HL-60 (cell line): ENCODE measurements around the gene ALKBH8.
"Not testable (repeated sequence)": the region's sequence is repeated elsewhere in the genome, so short reads cannot be mapped to it uniquely, and the experiment has no call there.

Source experiments
- DNase-seq, 2 experiments: peaks; one replicate each; pipeline ENCODE4 v3.0.0-alpha.2; 2010 to 2020; ENCODE audit warnings: low read depth in 1 of 2, low spot score in 1 of 2
- H3K27ac ChIP-seq: fragments of 250-450 bp; sonication (Bioruptor Pico); replicated peaks from 2 replicates; pipeline ENCODE4 v1.5.1; 2020; ENCODE audit warnings: mild to moderate bottlenecking, moderate library complexity
- H3K27me3 ChIP-seq: fragments of 250-450 bp; sonication (Bioruptor Pico); 2 replicates; pipeline ENCODE4 v1.5.1; 2021; ENCODE audit warnings: mild to moderate bottlenecking, moderate library complexity; ENCODE audit not compliant: insufficient read depth, poor library complexity, severe bottlenecking
- H3K4me3 ChIP-seq: replicated peaks from 2 replicates; pipeline ENCODE4 v1.5.1; 2011; ENCODE audit warnings: mild to moderate bottlenecking, control low read depth, low read length; ENCODE audit not compliant: insufficient read depth
- CTCF ChIP-seq: IDR thresholded peaks from one replicate; pipeline ENCODE4 v1.5.1; 2011; ENCODE audit warnings: low read length, control low read depth, inconsistent platforms; ENCODE audit not compliant: insufficient read depth
- GABPA ChIP-seq: IDR thresholded peaks from 2 replicates; pipeline ENCODE4 v1.6.1; 2012; ENCODE audit warnings: low read depth
- POLR2AphosphoS5 ChIP-seq: IDR thresholded peaks from 2 replicates; pipeline ENCODE4 v1.6.1; 2012; ENCODE audit warnings: low read depth
- REST ChIP-seq: IDR thresholded peaks from 2 replicates; pipeline ENCODE4 v1.6.1; 2012; ENCODE audit warnings: low read depth; ENCODE audit not compliant: insufficient replicate concordance
- SPI1 ChIP-seq: IDR thresholded peaks from 2 replicates; pipeline ENCODE4 v1.6.1; 2012; ENCODE audit warnings: low read depth, mild to moderate bottlenecking, borderline replicate concordance

ALKBH8 gene

GRCh38 chr11:107576497-107577345, 11.2 kb upstream of the ALKBH8 start:
- peak; percentile 60 for TF ChIP-seq CTCF
- not testable (repeated sequence) for H3K27ac ChIP-seq, H3K4me3 ChIP-seq, H3K27me3 ChIP-seq
- DNase-seq, result peak in 1 of 2 experiments; percentile 35

- Histone ChIP-seq H3K27ac (no peak overlapping the region), H3K4me3 (no peak overlapping the region), H3K27me3 (no peaks in the 10 kb centered on the region)
- no peak for TF ChIP-seq POLR2AphosphoS5
- no peak for TF ChIP-seq GABPA
- TF ChIP-seq REST, result no peak
- no peak for TF ChIP-seq SPI1
- TF ChIP-seq CTCF, result no peak
- no peak for DNase-seq
Measured at GRCh38 chr11:107573438-107573837, 7.9 kb upstream of the ALKBH8 start.

- H3K27me3 ChIP-seq, result no peaks in the 10 kb centered on the region
Measured at GRCh38 chr11:107570015-107570414, 4.5 kb upstream of the ALKBH8 start.

GRCh38 chr11:107567739-107568335, 2.3 kb upstream of the ALKBH8 start:
- no peaks in the 10 kb centered on the region for H3K27me3 ChIP-seq
- H3K27ac ChIP-seq, result no peak overlapping the region
- no peak for DNase-seq
- TF ChIP-seq REST (no peak), POLR2AphosphoS5 (no peak), SPI1 (no peak), CTCF (no peak), GABPA (no peak)
- no peak overlapping the region for H3K4me3 ChIP-seq

More at GRCh38 chr11:107570015-107570414, 4.5 kb upstream of the ALKBH8 start:
- no peak overlapping the region for H3K27ac ChIP-seq
- no peak for DNase-seq
- no peak overlapping the region for H3K4me3 ChIP-seq
- no peak for TF ChIP-seq GABPA
